ENCODE results near the gene COASY.
"Not testable (repeated sequence)": the region's sequence is repeated elsewhere in the genome, so short reads cannot be mapped to it uniquely, and the experiment has no call there.

Gene COASY

GRCh38 chr17:42531455-42532354 is 30.2 kb upstream of the COASY start:
- peak in 1 of 2 experiments; percentile 60 for DNase-seq

- DNase-seq: no peak
These were observed 26.5 kb upstream of the COASY start for GRCh38 chr17:42535155-42536047.

GRCh38 chr17:42536048-42536371 is 25.9 kb upstream of the COASY start, which contains the start of gene NAGLU:
TSS of gene NAGLU (plus strand) at chr17:42536241. CDS start at chr17:42536273, 32 bp downstream.
- DNase-seq: peak; percentile 64 to 81

- DNase-seq: peak in 1 of 2 experiments; percentile 58
These were observed 25.4 kb upstream of the COASY start for GRCh38 chr17:42536372-42537155.

- DNase-seq: no peak
These were observed 24.7 kb upstream of the COASY start for GRCh38 chr17:42537156-42537805.

- DNase-seq: no peak
These were observed 24.0 kb upstream of the COASY start for GRCh38 chr17:42537826-42538451.

- no peak for DNase-seq
These were observed 23.5 kb upstream of the COASY start for GRCh38 chr17:42538482-42538881.

GRCh38 chr17:42540558-42540957 is 21.4 kb upstream of the COASY start:
- DNase-seq: not testable (repeated sequence)

- no peak for DNase-seq
These were observed 20.7 kb upstream of the COASY start for GRCh38 chr17:42541041-42541833.

GRCh38 chr17:42543190-42544079 is 18.5 kb upstream of the COASY start:
- no peak for DNase-seq

- no peak for DNase-seq
These were observed 17.1 kb upstream of the COASY start for GRCh38 chr17:42544874-42545283.

- not testable (repeated sequence) for DNase-seq
These were observed 16.0 kb upstream of the COASY start for GRCh38 chr17:42545755-42546505.

- DNase-seq: no peak
These were observed 14.9 kb upstream of the COASY start for GRCh38 chr17:42547001-42547461.

- DNase-seq: no peak
These were observed 14.3 kb upstream of the COASY start for GRCh38 chr17:42547698-42548069.

- DNase-seq: peak; percentile 35 to 38
These were observed 13.7 kb upstream of the COASY start for GRCh38 chr17:42548070-42548837.

GRCh38 chr17:42548993-42549755 is 12.8 kb upstream of the COASY start:
- no peak for DNase-seq

- not testable (repeated sequence) for DNase-seq
These were observed 9.2 kb upstream of the COASY start, which contains the start of gene HSD17B1 for GRCh38 chr17:42552736-42553135. TSS of gene HSD17B1 (plus strand) at chr17:42552923. CDS start at chr17:42552934, 11 bp downstream.

Measured in SW 1271 (cell line).